NCI-H2107 (cell line): ENCODE results near the gene PCDHA4.
"Not testable (repeated sequence)": the region's sequence is repeated elsewhere in the genome, so short reads cannot be mapped to it uniquely, and the experiment has no call there.

Experiments used
- DNase-seq: peaks from one replicate; lab custom pipeline; 2025; lab: John Stamatoyannopoulos, UW

The PCDHA4 gene

GRCh38 chr5:140821375-140822280 is 14.8 kb downstream of the PCDHA4 start, which contains the start of gene PCDHA5:
Gene PCDHA5 (plus strand): TSS chr5:140821613.
- DNase-seq, result no peak

GRCh38 chr5:140822281-140822629 is 15.4 kb downstream of the PCDHA4 start:
- DNase-seq, result no peak

- not testable (repeated sequence) for DNase-seq
These were observed 16.1 kb downstream of the PCDHA4 start for GRCh38 chr5:140822969-140823368.

GRCh38 chr5:140823475-140823874 is 16.6 kb downstream of the PCDHA4 start:
- no peak for DNase-seq

GRCh38 chr5:140827704-140828361 is 21.0 kb downstream of the PCDHA4 start, which contains the start of gene PCDHA6:
Gene PCDHA6 (plus strand): TSS chr5:140827960. CDS start chr5:140828092, 132 bp downstream.
- DNase-seq, result no peak

GRCh38 chr5:140828362-140828737 is 21.5 kb downstream of the PCDHA4 start:
- no peak for DNase-seq

- not testable (repeated sequence) for DNase-seq
These were observed 22.9 kb downstream of the PCDHA4 start for GRCh38 chr5:140829511-140830501.

GRCh38 chr5:140833993-140834392 is 27.1 kb downstream of the PCDHA4 start, which contains the start of gene PCDHA7:
Gene PCDHA7 (plus strand): TSS chr5:140834269. CDS start chr5:140834384, 115 bp downstream.
- DNase-seq, result no peak

- DNase-seq, result not testable (repeated sequence)
These were observed 27.7 kb downstream of the PCDHA4 start for GRCh38 chr5:140834439-140835008.

GRCh38 chr5:140835622-140836510 is 29.0 kb downstream of the PCDHA4 start:
- no peak for DNase-seq

GRCh38 chr5:140840978-140841962 is 34.4 kb downstream of the PCDHA4 start, which contains the start of gene PCDHA8:
Gene PCDHA8 (plus strand): TSS chr5:140841187. CDS start chr5:140841322, 135 bp downstream.
- no peak for DNase-seq

GRCh38 chr5:140842798-140843733 is 36.2 kb downstream of the PCDHA4 start:
- no peak for DNase-seq

- not testable (repeated sequence) for DNase-seq
These were observed 41.6 kb downstream of the PCDHA4 start, which contains the start of gene PCDHA9 for GRCh38 chr5:140848139-140849102. Gene PCDHA9 (plus strand): TSS chr5:140848382. CDS start chr5:140848496, 114 bp downstream.

GRCh38 chr5:140849831-140850634 is 43.2 kb downstream of the PCDHA4 start:
- DNase-seq, result not testable (repeated sequence)
